Activated CD8-positive, alpha-beta T cell treated with anti-CD3 and anti-CD28 coated beads for 36 hours (primary cell): ENCODE data around the gene LRIG1. TPM values are rescaled to one million over a fixed set of nuclear protein-coding genes. Genes with fewer than 3 reads are reported as not detected.

Experiments
- ATAC-seq: fragments of 200-7000 bp; cut with Tn5 transposase; one replicate; pipeline ENCODE4 v1.10.0; 2021; ENCODE audit warnings: mild to moderate bottlenecking, moderate library complexity
- CTCF ChIA-PET: fragments of 350-600 bp; sonication (Branson Sonifier 250); formaldehyde crosslinking; loops from one replicate; lab custom pipeline; 2021; ENCODE audit warnings: antibody characterized with exemption; lab: Charles Lee
- POLR2A ChIA-PET: fragments of 350-600 bp; sonication (Branson Sonifier 250); formaldehyde crosslinking; loops from one replicate; lab custom pipeline; 2021; ENCODE audit warnings: antibody characterized with exemption; lab: Charles Lee
- DNase-seq: peaks from one replicate; pipeline ENCODE4 v3.0.0-alpha.2; 2020
- H3K27ac Mint-ChIP-seq: one replicate; pipeline ENCODE4 v1.8.0; 2021; ENCODE audit warnings: mild to moderate bottlenecking, mixed read lengths
- H3K27me3 Mint-ChIP-seq: one replicate; pipeline ENCODE4 v1.8.0; 2021; ENCODE audit warnings: mixed read lengths
- H3K36me3 Mint-ChIP-seq: one replicate; pipeline ENCODE4 v1.8.0; 2021; ENCODE audit warnings: low read depth, mixed read lengths
- H3K4me1 Mint-ChIP-seq: one replicate; pipeline ENCODE4 v1.8.0; 2021; ENCODE audit warnings: low read depth, mixed read lengths
- H3K4me3 Mint-ChIP-seq: one replicate; pipeline ENCODE4 v1.8.0; 2021; ENCODE audit warnings: mild to moderate bottlenecking, moderate library complexity, mixed read lengths
- H3K9me3 Mint-ChIP-seq: one replicate; pipeline ENCODE4 v1.8.0; 2021; ENCODE audit warnings: mixed read lengths
- intact Hi-C: fragments of 100-400 bp; cut with micrococcal nuclease; formaldehyde crosslinking; loops from one replicate; pipeline ENCODE4 v1.10.0; 2022
- total RNA-seq, 2 experiments: library from RNA; stranded (reverse); gene quantifications; one replicate each; pipeline ENCODE4 v1.2.3, GENCODE V29; 2021
- TF ChIP-seq, protein P1 (sequence below): fragments of 200-600 bp; IDR thresholded peaks from one replicate; pipeline ENCODE4 v1.8.0; 2022; ENCODE audit warnings: antibody characterized with exemption, mild to moderate bottlenecking

The LRIG1 gene
- total RNA-seq, 2 experiments from 2014 or later: 12.7 to 13.0 TPM

DNA sequence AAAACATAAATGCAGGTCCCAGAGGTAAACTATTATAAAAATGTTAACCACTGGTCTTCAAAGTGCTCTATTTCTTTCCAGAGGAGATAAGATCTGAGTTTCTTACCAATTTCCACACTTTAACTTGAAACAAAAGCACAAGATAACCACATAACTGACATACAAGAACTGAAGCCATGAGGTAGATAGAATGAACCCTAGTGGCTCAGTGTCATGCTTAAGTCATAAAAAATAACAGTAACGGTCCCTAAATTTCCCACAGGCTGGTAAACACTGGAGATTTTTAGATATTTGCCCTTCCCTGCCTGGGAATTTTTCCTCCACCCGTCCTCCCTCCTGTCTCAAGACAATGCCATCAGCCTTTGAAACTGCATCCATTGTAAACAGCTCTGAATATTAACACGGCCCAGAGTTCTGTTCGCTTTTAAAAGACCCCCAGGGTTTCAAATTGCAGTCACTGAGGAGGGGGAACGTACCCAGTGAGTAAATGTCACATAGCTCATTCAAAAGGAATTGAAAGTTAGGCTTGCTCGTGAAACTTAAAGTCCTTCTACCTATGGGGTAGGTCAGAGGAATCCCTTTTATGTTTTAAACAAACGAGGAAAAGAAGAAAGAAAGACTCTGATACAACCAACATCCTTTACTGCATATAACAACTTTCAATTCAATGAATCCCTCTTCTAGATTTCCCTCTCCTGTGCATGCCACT is 5.7 kb downstream of the LRIG1 start:
- POLR2A ChIA-PET: interaction anchor here (1.7 to 3.2 kb wide), 2 partner anchors 12 to 26 kb away, joined by 5 to 9 read pairs; no protein-coding TSS in a partner anchor
- intact Hi-C loops: no loop called here
- Mint-ChIP-seq H3K27ac (peak overlapping the region; percentile 66), H3K36me3 (peaks cover 4% of the 10 kb centered on the region), H3K27me3 (peaks cover 16% of the 10 kb centered on the region), H3K9me3 (no peaks in the 10 kb centered on the region), H3K4me3 (no peak overlapping the region), H3K4me1 (peaks cover 82% of the 10 kb centered on the region)
- ATAC-seq (no peak), DNase-seq (no peak)
- CTCF ChIA-PET: interaction anchor here (1.3 to 2.4 kb wide), 2 partner anchors 12 to 14 kb away, joined by 3 to 12 read pairs; no protein-coding TSS in a partner anchor
- TF ChIP-seq, protein P1, sequence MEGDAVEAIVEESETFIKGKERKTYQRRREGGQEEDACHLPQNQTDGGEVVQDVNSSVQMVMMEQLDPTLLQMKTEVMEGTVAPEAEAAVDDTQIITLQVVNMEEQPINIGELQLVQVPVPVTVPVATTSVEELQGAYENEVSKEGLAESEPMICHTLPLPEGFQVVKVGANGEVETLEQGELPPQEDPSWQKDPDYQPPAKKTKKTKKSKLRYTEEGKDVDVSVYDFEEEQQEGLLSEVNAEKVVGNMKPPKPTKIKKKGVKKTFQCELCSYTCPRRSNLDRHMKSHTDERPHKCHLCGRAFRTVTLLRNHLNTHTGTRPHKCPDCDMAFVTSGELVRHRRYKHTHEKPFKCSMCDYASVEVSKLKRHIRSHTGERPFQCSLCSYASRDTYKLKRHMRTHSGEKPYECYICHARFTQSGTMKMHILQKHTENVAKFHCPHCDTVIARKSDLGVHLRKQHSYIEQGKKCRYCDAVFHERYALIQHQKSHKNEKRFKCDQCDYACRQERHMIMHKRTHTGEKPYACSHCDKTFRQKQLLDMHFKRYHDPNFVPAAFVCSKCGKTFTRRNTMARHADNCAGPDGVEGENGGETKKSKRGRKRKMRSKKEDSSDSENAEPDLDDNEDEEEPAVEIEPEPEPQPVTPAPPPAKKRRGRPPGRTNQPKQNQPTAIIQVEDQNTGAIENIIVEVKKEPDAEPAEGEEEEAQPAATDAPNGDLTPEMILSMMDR: no peak

DNA sequence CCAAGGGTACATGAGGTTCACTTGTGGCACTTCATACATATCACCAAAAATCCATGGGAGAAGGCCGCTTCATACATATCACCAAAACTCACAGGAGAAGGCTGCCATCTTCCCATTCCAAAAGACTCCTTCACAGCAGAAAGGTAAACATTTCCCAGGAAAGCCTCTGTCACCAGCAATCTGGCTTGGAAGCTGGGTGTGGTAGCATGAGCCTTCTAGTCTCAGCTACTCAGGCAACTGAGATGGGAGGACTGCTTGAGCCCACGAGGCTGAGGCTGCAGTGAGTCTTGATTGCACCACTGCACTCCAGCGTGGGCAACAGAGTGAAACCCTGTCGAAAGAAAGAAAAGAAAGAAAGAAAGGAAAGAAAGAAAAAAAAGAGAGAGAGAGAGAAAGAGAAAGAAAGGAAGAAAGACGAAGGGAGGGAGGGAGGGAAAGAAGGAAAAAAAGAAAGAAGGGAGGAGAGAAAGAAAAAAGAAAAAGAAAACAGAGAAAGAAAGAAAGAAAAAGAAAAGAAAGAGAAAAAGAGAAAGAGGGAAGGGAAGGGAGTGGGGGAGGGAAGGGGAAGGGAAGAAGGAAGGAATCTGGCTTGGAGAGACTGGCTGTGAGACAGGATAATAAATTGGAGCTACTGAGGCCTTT is 7.2 kb downstream of the LRIG1 start:
- H3K4me3 Mint-ChIP-seq: no peak overlapping the region
- POLR2A ChIA-PET: interaction anchor here (0.9 to 3.2 kb wide), 5 partner anchors 7 to 24 kb away, joined by 3 to 9 read pairs (median 3); no protein-coding TSS in a partner anchor

GRCh38 chr3:66492672-66493071 is 8.2 kb downstream of the LRIG1 start:
- Mint-ChIP-seq H3K27me3 (peaks cover 5% of the 10 kb centered on the region), H3K27ac (no peak overlapping the region), H3K4me1 (peaks cover 79% of the 10 kb centered on the region), H3K36me3 (peaks cover 1% of the 10 kb centered on the region), H3K4me3 (no peak overlapping the region), H3K9me3 (no peaks in the 10 kb centered on the region)
- POLR2A ChIA-PET: interaction anchor here (0.9 to 3.2 kb wide), 3 partner anchors 7 to 23 kb away, joined by 3 to 14 read pairs (median 9); partner anchors contain the start of gene LRIG1
- CTCF ChIA-PET: interaction anchor here (1.5 to 2.4 kb wide), 3 partner anchors 9 to 84 kb away, joined by 3 to 12 read pairs (median 4); no protein-coding TSS in a partner anchor
- TF ChIP-seq, protein P1: no peak
- ATAC-seq: no peak
- intact Hi-C loops: no loop called here
- no peak for DNase-seq

More for the DNA sequence above, 7.2 kb downstream of the LRIG1 start:
- peaks cover 5% of the 10 kb centered on the region for H3K27me3 Mint-ChIP-seq
- no peak for DNase-seq
- H3K9me3 Mint-ChIP-seq: no peaks in the 10 kb centered on the region
- H3K27ac Mint-ChIP-seq: no peak overlapping the region
- intact Hi-C loops: no loop called here
- H3K4me1 Mint-ChIP-seq: peaks cover 85% of the 10 kb centered on the region
- H3K36me3 Mint-ChIP-seq: peaks cover 1% of the 10 kb centered on the region
- CTCF ChIA-PET: interaction anchor here (1.3 to 2.4 kb wide), 3 partner anchors 10 to 87 kb away, joined by 3 to 12 read pairs (median 3); no protein-coding TSS in a partner anchor
- TF ChIP-seq, protein P1: no peak
- no peak for ATAC-seq

- ATAC-seq (no peak), DNase-seq (no peak)
- Mint-ChIP-seq H3K4me1 (peaks cover 80% of the 10 kb centered on the region), H3K27ac (no peak overlapping the region), H3K4me3 (no peak overlapping the region), H3K36me3 (peaks cover 1% of the 10 kb centered on the region), H3K9me3 (no peaks in the 10 kb centered on the region), H3K27me3 (peaks cover 5% of the 10 kb centered on the region)
- POLR2A ChIA-PET: interaction anchor here (0.7 to 3.2 kb wide), 4 partner anchors 8 to 189 kb away, joined by 3 to 14 read pairs (median 4); partner anchors contain the start of gene LRIG1
- intact Hi-C loops: no loop called here
- CTCF ChIA-PET: interaction anchor here (1.5 to 2.8 kb wide), 3 partner anchors 9 to 84 kb away, joined by 3 to 6 read pairs (median 4); no protein-coding TSS in a partner anchor
- TF ChIP-seq, protein P1: no peak
These were observed 8.8 kb downstream of the LRIG1 start for GRCh38 chr3:66492071-66492470.
